Smooth muscle cell (in vitro differentiated cells): Measurements from ENCODE around the gene CALHM2. TPM values are rescaled to one million over a fixed set of nuclear protein-coding genes. Genes with fewer than 3 reads are reported as not detected.

Experiments used
- DNase-seq: peaks from one replicate; lab custom pipeline; 2025; ENCODE audit not compliant: unreplicated experiment; lab: John Stamatoyannopoulos, UW
- H2AFZ ChIP-seq: fragments of 200-600 bp; sonication (generic); 2 replicates; pipeline ENCODE4 v1.6.0; 2016; ENCODE audit warnings: antibody characterized with exemption, low read depth, mild to moderate bottlenecking
- H3F3A ChIP-seq: fragments of 200-600 bp; sonication (generic); 2 replicates; pipeline ENCODE4 v1.6.0; 2017; ENCODE audit warnings: antibody characterized with exemption, low read depth
- H3K27ac ChIP-seq: fragments of 200-600 bp; sonication (generic); 2 replicates; pipeline ENCODE4 v1.5.1; 2016; ENCODE audit warnings: low read depth, mild to moderate bottlenecking
- H3K27me3 ChIP-seq: fragments of 200-600 bp; sonication (generic); 2 replicates; pipeline ENCODE4 v1.6.1; 2016; ENCODE audit warnings: low read depth, mild to moderate bottlenecking
- H3K36me3 ChIP-seq: fragments of 200-600 bp; sonication (generic); 2 replicates; pipeline ENCODE4 v1.5.1; 2016; ENCODE audit warnings: low read depth
- H3K4me1 ChIP-seq: fragments of 200-600 bp; sonication (generic); 2 replicates; pipeline ENCODE4 v1.5.1; 2016; ENCODE audit warnings: low read depth
- H3K4me2 ChIP-seq: fragments of 200-600 bp; sonication (generic); 2 replicates; pipeline ENCODE4 v1.6.0; 2016; ENCODE audit warnings: mild to moderate bottlenecking
- H3K4me3 ChIP-seq: fragments of 200-600 bp; sonication (generic); 2 replicates; pipeline ENCODE4 v1.5.1; 2016; ENCODE audit warnings: mild to moderate bottlenecking
- H3K79me2 ChIP-seq: fragments of 200-600 bp; sonication (generic); 2 replicates; pipeline ENCODE4 v1.6.0; 2016; ENCODE audit warnings: low read depth, mild to moderate bottlenecking
- H3K9ac ChIP-seq: fragments of 200-600 bp; sonication (generic); 2 replicates; pipeline ENCODE4 v1.6.0; 2016; ENCODE audit warnings: low read depth
- H3K9me3 ChIP-seq: fragments of 200-600 bp; sonication (generic); replicated peaks from 2 replicates; pipeline ENCODE4 v1.5.1; 2016; ENCODE audit warnings: low read depth
- H4K20me1 ChIP-seq: fragments of 200-600 bp; sonication (generic); 2 replicates; pipeline ENCODE4 v1.6.0; 2016; ENCODE audit warnings: low read depth
- CTCF ChIP-seq: fragments of 200-600 bp; sonication (generic); IDR thresholded peaks from 2 replicates; pipeline ENCODE4 v1.5.1; 2017; ENCODE audit warnings: borderline replicate concordance, mild to moderate bottlenecking, antibody characterized with exemption; ENCODE audit not compliant: insufficient read depth, poor library complexity, severe bottlenecking
- WGBS: methylation state at CpG from one replicate; pipeline ENCODE4 v1.1.7; 2016; ENCODE audit warnings: low lambda C conversion rate; 5-methylcytosine and 5-hydroxymethylcytosine counted together
- polyA plus RNA-seq: library from polyadenylated mRNA; unstranded; fragments of >200 nt; fragmentation: Nextera tagmentation; extraction: Ambion mirVana; gene quantifications from 2 replicates; pipeline ENCODE4 v1.2.1, GENCODE V29; 2016
- total RNA-seq: library from RNA; depleted of rRNA; stranded (reverse); fragments of >200 nt; gene quantifications from 2 replicates; pipeline ENCODE4 v1.2.3, GENCODE V29; 2014

CALHM2 gene
- total and polyA plus RNA-seq, 2 experiments from 2014 or later, result 3.1 to 8.6 TPM

GRCh38 chr10:103495321-103495720 is 43.2 kb upstream of the CALHM2 start:
- H3K27me3 ChIP-seq, result peaks cover 46% of the 10 kb centered on the region
- no peaks in the 10 kb centered on the region for H3K36me3 ChIP-seq
- no peak overlapping the region for H3K27ac ChIP-seq
- no peak overlapping the region for H2AFZ ChIP-seq
- H3F3A ChIP-seq, result peaks cover 12% of the 10 kb centered on the region
- H4K20me1 ChIP-seq, result no peaks in the 10 kb centered on the region
- no peak for DNase-seq
- H3K4me3 ChIP-seq, result no peak overlapping the region
- WGBS, result 95% methylated on average over 3 of the region's 3 CpGs
- H3K79me2 ChIP-seq, result no peaks in the 10 kb centered on the region
- H3K4me2 ChIP-seq, result no peak overlapping the region
- TF ChIP-seq CTCF, result no peak
- H3K4me1 ChIP-seq, result peaks cover 11% of the 10 kb centered on the region
- no peaks in the 10 kb centered on the region for H3K9me3 ChIP-seq
- no peak overlapping the region for H3K9ac ChIP-seq

GRCh38 chr10:103493916-103494877 is 42.0 kb upstream of the CALHM2 start:
- H4K20me1 ChIP-seq, result no peaks in the 10 kb centered on the region
- H2AFZ ChIP-seq, result peak overlapping the region; percentile 69
- DNase-seq, result no peak
- peaks cover 12% of the 10 kb centered on the region for H3F3A ChIP-seq
- H3K27ac ChIP-seq, result no peak overlapping the region
- H3K79me2 ChIP-seq, result no peaks in the 10 kb centered on the region
- peaks cover 46% of the 10 kb centered on the region for H3K27me3 ChIP-seq
- no peaks in the 10 kb centered on the region for H3K9me3 ChIP-seq
- H3K4me2 ChIP-seq, result peak overlapping the region; percentile 92
- no peak for TF ChIP-seq CTCF
- H3K4me1 ChIP-seq, result peaks cover 4% of the 10 kb centered on the region
- 8% methylated on average over 27 of the region's 92 CpGs for WGBS
- no peak overlapping the region for H3K9ac ChIP-seq
- H3K4me3 ChIP-seq, result peak overlapping the region; percentile 64
- H3K36me3 ChIP-seq, result no peaks in the 10 kb centered on the region

- no peaks in the 10 kb centered on the region for H4K20me1 ChIP-seq
- H3K36me3 ChIP-seq, result no peaks in the 10 kb centered on the region
- H3K79me2 ChIP-seq, result no peaks in the 10 kb centered on the region
- H3K27me3 ChIP-seq, result peaks cover 42% of the 10 kb centered on the region
- H3K27ac ChIP-seq, result peak within 1 kb of the TSS; percentile 12
- no peak for TF ChIP-seq CTCF
- peak within 1 kb of the TSS; percentile 69 for H2AFZ ChIP-seq
- peaks cover 12% of the 10 kb centered on the region for H3F3A ChIP-seq
- peaks cover 4% of the 10 kb centered on the region for H3K4me1 ChIP-seq
- 7% methylated on average over 42 of the region's 65 CpGs for WGBS
- H3K4me2 ChIP-seq, result peak within 1 kb of the TSS; percentile 92
- no peak for DNase-seq
- H3K9me3 ChIP-seq, result no peaks in the 10 kb centered on the region
- peak within 1 kb of the TSS; percentile 64 for H3K4me3 ChIP-seq
- H3K9ac ChIP-seq, result no peak within 1 kb of the TSS
These were observed 41.3 kb upstream of the CALHM2 start, which contains the start of gene NEURL1 for GRCh38 chr10:103493362-103493915. NEURL1 (plus strand) TSS chr10:103493705; CDS start chr10:103494388, 683 bp downstream.
